Small intestine (tissue), 7 donors: ENCODE data around the gene STIM1. TPM values are rescaled to one million over a fixed set of nuclear protein-coding genes. Genes with fewer than 3 reads are reported as not detected.

Experiments used
- DNase-seq, 2 donors: peaks; one replicate each; pipeline versions ENCODE4 v3.0.0 to v3.0.0-alpha.2; 2013
- FAIRE-seq: peaks from 2 replicates; lab custom pipeline; 2012; peaks lifted over from hg19 to GRCh38; lab: Jason Lieb, UNC
- H3K27ac ChIP-seq, 3 donors: one replicate each; pipeline ENCODE4 v1.5.1; 2013; ENCODE audit warnings: low read length in 2 of 3, mild to moderate bottlenecking in 2 of 3, control low read depth in 1 of 3, inconsistent platforms in 1 of 3, low read depth in 1 of 3, moderate library complexity in 1 of 3
- H3K27me3 ChIP-seq, 3 donors: one replicate each; pipeline ENCODE4 v1.6.1; 2013; ENCODE audit warnings: low read length in 3 of 3, inconsistent platforms in 1 of 3; ENCODE audit not compliant: control insufficient read depth in 3 of 3, insufficient read depth in 3 of 3
- H3K36me3 ChIP-seq, 3 donors: one replicate each; pipeline ENCODE4 v1.6.1; 2013; ENCODE audit warnings: low read length in 3 of 3, inconsistent platforms in 1 of 3, low read depth in 1 of 3, mild to moderate bottlenecking in 1 of 3, moderate library complexity in 1 of 3; ENCODE audit not compliant: control insufficient read depth in 3 of 3, insufficient read depth in 2 of 3
- H3K4me1 ChIP-seq, 3 donors: one replicate each; pipeline ENCODE4 v1.6.1; 2013; ENCODE audit warnings: low read length in 2 of 3, inconsistent platforms in 1 of 3, low read depth in 1 of 3, mild to moderate bottlenecking in 1 of 3, moderate library complexity in 1 of 3; ENCODE audit not compliant: control insufficient read depth in 3 of 3, insufficient read depth in 2 of 3
- H3K4me3 ChIP-seq, 3 donors: one replicate each; pipeline ENCODE4 v1.5.1; 2013; ENCODE audit warnings: low read length in 3 of 3, control low read depth in 1 of 3, inconsistent platforms in 1 of 3, low read depth in 1 of 3, mild to moderate bottlenecking in 1 of 3, moderate library complexity in 1 of 3
- H3K9me3 ChIP-seq, 2 donors: one replicate each; pipeline ENCODE4 v1.6.1; 2013; ENCODE audit warnings: low read depth in 1 of 2, low read length in 1 of 2; ENCODE audit not compliant: control insufficient read depth in 2 of 2, insufficient read depth in 1 of 2
- WGBS, 3 donors: extraction: QIAGEN DNeasy Blood & Tissue Kit; methylation state at CpG; one replicate each; pipeline ENCODE4 v1.1.7; 2013; 5-methylcytosine and 5-hydroxymethylcytosine counted together
- polyA plus RNA-seq, 4 donors: library from polyadenylated mRNA; stranded (reverse) in 3 of 4; unstranded in 1 of 4; fragments of 200-250 nt in 3 of 4; fragments of 120-200 nt in 1 of 4; gene quantifications; one replicate each; pipeline versions ENCODE4 v1.2.1 to v1.2.3, GENCODE V29; 2013
- donor health status: healthy with polysubstance abuse.
- donor health status: control.
- donor health status: control.
- donor health status: Bipolar disorder and iron deficiency.
- donor health status: healthy.

Gene STIM1
- polyA plus RNA-seq, 4 donors: 5.6 to 27.9 (median 11.7) TPM

DNA sequence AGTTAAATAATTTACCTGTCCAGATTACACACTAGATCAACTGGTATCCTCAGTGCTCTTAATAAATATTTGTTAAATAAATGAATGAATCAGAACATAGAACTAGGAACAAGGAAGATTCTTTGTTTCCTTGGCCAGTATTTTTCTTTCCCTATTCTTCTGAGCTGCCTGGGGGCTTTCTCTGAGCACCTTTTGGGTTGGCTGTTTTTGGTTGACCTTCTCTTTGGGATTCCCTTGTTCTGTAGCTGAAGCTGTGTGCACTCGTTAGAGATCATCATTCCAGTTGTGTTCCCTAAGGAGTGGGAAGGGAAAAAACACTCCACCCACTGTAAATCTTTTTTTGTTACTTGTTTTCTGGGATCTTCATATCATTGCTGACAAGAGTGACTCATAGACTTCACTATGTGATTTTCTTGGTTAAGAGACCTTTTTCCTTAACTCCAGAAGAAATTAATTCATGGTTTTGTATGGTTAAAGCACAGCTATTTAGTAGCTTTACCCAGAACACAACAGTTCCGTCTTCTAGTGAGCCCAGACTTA lies 84.3 kb downstream of the STIM1 start:
- no peak for FAIRE-seq
- WGBS, 3 donors: 71 to 92% (median 87%) methylated on average over 2 of the region's 2 CpGs
- Histone ChIP-seq H3K27me3 (no peaks in the 10 kb centered on the region), H3K4me3 (no peak overlapping the region), H3K4me1 (peaks cover 0 to 12% (median 4%) of the 10 kb centered on the region in 3 donors), H3K27ac (no peak overlapping the region), H3K36me3 (no peaks in the 10 kb centered on the region), H3K9me3 (peaks cover 0 to 2% of the 10 kb centered on the region in 2 donors)
- no peak for DNase-seq

DNA sequence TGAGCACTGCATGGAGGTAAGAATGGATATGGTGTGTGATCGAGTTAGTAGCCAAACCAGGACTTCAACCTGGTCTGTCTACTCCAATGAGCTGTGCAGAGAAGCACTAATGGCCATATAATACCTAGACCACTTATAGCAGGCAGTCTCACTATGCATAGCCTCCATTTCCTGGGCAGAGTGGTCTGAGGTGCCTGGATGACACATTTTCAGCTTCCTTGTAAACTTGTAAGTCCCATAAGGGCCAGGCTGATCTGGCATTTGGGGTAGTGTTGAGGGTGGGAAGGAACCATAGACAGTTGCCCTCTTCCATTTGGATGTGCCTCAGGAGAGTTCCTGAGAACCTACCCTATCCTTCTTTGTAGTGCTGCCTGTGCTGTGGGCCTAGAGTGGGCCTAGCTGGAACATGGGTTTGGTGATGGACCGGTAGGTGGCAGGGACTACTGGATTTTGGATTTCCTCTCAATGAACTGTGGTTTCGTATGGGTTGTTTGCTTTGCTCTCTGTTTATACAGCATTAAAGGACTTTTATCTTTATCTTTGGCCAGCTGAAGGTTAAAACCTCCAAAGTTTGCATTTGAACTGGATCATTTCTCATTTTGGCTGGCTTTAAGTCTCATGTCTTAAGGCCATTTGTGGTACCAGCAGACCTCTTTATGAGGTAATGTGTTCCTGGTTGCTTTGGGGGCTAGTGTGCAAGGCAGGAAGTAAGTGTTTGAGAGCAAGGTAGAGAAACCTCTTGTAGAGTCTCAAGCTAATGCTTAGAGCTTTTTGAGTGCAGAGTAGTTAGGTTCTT lies 86.9 kb downstream of the STIM1 start:
- DNase-seq (peak in 1 of 2 donors; percentile 37), FAIRE-seq (no peak)
- peak overlapping the region in 2 of 3 donors; percentile 50 to 86 for H3K27ac ChIP-seq
- H3K4me3 ChIP-seq: no peak overlapping the region
- H3K9me3 ChIP-seq: peaks cover 0 to 2% of the 10 kb centered on the region in 2 donors
- H3K4me1 ChIP-seq: peaks cover 0 to 21% (median 4%) of the 10 kb centered on the region in 3 donors
- H3K36me3 ChIP-seq: peaks cover 0 to 1% (median 0%) of the 10 kb centered on the region in 3 donors
- H3K27me3 ChIP-seq: no peaks in the 10 kb centered on the region
- 49 to 53% (median 53%) methylated on average over 3 of the region's 3 CpGs for WGBS, 3 donors

DNA sequence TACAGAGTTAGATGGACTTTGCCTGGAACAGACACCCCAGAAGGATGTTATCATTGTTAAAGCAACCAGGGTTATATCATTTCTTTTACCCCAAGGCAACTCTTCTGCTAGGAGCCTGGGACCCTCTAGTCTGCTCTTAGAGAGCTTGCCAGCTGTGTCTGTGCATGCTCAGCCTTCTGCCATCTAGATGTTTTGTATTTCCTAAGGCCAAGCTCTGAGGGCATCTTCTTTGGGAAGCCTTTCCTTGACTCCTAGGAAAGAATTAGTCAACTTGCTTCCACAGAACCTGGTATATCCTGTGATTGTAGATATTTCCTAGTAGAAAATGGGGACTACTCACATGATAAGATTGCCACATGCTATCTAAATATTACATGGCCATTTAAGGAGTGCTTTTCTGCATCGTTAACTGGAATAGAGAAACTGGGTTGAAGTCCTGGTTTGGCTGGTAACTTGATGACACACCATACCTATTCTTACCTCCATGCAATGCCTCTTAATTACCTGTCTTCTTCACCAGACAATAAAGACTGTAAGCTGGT lies 87.6 kb downstream of the STIM1 start:
- peak in 1 of 2 donors; percentile 26 for DNase-seq
- Histone ChIP-seq H3K36me3 (peaks cover 0 to 1% (median 0%) of the 10 kb centered on the region in 3 donors), H3K9me3 (peaks cover 0 to 2% of the 10 kb centered on the region in 2 donors), H3K4me3 (no peak overlapping the region), H3K27me3 (no peaks in the 10 kb centered on the region), H3K4me1 (peaks cover 0 to 24% (median 4%) of the 10 kb centered on the region in 3 donors), H3K27ac (peak overlapping the region in 2 of 3 donors; percentile 50 to 86)
- 27 to 58% (median 51%) methylated on average over 1 of the region's 1 CpG for WGBS, 3 donors
- FAIRE-seq: no peak

DNA sequence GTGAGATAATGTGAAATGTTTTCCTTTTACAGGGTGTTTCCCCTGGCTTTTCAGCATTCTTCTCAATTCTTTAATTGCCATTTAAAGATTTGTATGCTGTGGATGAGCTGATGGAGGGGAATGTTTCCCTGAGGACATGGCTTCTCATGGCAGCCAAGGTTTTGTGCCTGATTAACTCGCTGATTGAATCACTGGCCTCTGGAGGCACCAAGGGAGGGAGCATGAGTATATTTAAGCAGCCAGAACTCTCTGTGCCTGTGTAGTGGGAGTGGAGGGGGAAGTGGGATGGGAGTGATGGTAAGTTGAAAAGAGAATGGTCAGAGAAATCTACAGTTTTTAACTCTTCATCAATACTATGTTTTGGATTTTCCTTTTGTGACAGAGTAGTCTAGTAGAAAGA lies 88.7 kb downstream of the STIM1 start:
- no peak for DNase-seq
- H3K4me1 ChIP-seq: peaks cover 0 to 24% (median 4%) of the 10 kb centered on the region in 3 donors

DNA sequence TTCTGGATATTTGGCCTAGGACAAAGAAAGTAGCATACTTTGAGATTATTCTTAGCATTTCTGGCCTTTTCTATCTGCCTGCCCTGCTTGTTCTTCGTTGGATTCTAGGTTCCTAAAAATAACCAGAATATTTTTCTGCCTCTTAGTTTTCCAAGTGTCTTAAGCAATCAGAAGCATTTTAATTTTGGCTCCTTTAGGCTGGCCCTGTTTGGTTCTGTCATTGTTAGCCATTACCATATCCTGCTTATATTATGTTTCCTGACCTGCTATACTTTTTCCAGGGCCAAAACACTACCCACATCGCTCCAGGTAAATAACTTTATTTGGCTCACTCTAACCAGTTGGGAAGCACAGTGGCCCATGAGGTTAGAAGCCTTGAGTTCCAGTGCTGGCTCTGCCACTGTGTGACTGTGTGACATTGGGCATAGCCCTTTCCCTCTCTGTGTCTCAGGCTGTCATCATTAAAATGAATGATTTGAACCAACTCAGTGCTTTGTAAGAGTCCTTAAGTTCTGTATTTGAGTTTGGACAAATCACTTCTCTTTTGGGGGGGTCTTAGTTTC lies 91.1 kb downstream of the STIM1 start:
- Histone ChIP-seq H3K27ac (peak overlapping the region in 2 of 3 donors; percentile 71 to 95), H3K36me3 (peaks cover 0 to 1% (median 0%) of the 10 kb centered on the region in 3 donors), H3K9me3 (peaks cover 0 to 2% of the 10 kb centered on the region in 2 donors), H3K4me3 (no peak overlapping the region), H3K27me3 (no peaks in the 10 kb centered on the region), H3K4me1 (peaks cover 0 to 31% (median 4%) of the 10 kb centered on the region in 3 donors)
- DNase-seq: no peak
- WGBS, 3 donors: 43 to 87% (median 71%) methylated on average over 2 of the region's 2 CpGs
- FAIRE-seq: no peak

More for the DNA sequence above, 88.7 kb downstream of the STIM1 start:
- no peak overlapping the region for H3K4me3 ChIP-seq
- H3K36me3 ChIP-seq: peaks cover 0 to 1% (median 0%) of the 10 kb centered on the region in 3 donors
- 76 to 95% (median 93%) methylated on average over 1 of the region's 1 CpG for WGBS, 3 donors
- no peak overlapping the region for H3K27ac ChIP-seq
- no peaks in the 10 kb centered on the region for H3K27me3 ChIP-seq
- no peak for FAIRE-seq
- H3K9me3 ChIP-seq: peaks cover 0 to 2% of the 10 kb centered on the region in 2 donors

DNA sequence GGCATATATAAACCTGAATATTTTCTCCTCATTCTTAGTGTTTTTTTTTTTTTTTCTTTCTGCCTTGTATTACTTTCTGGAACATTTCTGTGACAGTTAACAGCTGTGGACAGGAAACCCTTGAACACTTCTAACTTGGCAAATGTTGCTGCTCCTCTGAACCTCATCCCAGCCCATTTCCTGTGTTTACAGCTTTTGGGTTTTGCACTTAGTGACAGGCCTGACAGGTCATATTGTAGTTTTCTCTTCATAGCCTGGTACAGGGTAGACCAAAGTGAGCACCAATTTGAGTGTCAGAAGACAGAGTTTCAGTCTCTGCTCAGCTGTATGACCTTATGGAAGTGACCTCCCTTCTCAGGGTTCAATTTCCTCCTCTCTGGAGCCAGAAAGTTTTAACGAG lies 91.6 kb downstream of the STIM1 start:
- 25 to 47% (median 45%) methylated on average over 1 of the region's 1 CpG for WGBS, 3 donors

DNA sequence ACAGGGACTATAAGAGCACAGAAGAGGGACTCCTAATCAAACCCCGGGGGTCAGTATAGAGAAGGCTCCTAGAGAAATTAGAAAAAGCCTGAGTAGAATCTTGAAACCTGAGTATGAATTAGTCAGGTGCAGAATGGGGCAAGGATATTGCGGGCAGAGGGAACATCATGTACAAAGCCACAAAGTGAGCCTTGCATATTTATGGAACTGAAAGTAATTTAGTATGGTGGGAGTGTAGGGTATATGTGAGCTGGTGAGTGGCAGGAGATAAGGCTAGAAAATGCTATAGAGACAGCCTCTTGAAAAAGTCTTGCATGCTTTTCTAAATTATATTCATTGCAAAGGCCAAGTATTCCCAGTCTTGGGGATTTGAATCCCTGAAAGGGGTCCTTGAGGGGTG lies 93.7 kb downstream of the STIM1 start:
- DNase-seq: peak in 1 of 2 donors; percentile 51
- H3K4me1 ChIP-seq: peaks cover 0 to 26% (median 0%) of the 10 kb centered on the region in 3 donors
- no peaks in the 10 kb centered on the region for H3K27me3 ChIP-seq
- peaks cover 0 to 1% (median 0%) of the 10 kb centered on the region in 3 donors for H3K36me3 ChIP-seq
- H3K9me3 ChIP-seq: no peaks in the 10 kb centered on the region
- H3K27ac ChIP-seq: no peak overlapping the region
- WGBS, 3 donors: 74 to 90% (median 83%) methylated on average over 2 of the region's 2 CpGs
- no peak for FAIRE-seq
- no peak overlapping the region for H3K4me3 ChIP-seq

More for the DNA sequence above, 91.6 kb downstream of the STIM1 start:
- DNase-seq (peak; percentile 25 to 72), FAIRE-seq (no peak)
- Histone ChIP-seq H3K9me3 (peaks cover 0 to 2% of the 10 kb centered on the region in 2 donors), H3K4me3 (no peak overlapping the region), H3K4me1 (peaks cover 0 to 33% (median 4%) of the 10 kb centered on the region in 3 donors), H3K27ac (peak overlapping the region; percentile 45 to 92 (median 47)), H3K27me3 (no peaks in the 10 kb centered on the region), H3K36me3 (peaks cover 0 to 1% (median 0%) of the 10 kb centered on the region in 3 donors)
